ENCODE results near the gene CTDSPL.

CTDSPL gene

DNA sequence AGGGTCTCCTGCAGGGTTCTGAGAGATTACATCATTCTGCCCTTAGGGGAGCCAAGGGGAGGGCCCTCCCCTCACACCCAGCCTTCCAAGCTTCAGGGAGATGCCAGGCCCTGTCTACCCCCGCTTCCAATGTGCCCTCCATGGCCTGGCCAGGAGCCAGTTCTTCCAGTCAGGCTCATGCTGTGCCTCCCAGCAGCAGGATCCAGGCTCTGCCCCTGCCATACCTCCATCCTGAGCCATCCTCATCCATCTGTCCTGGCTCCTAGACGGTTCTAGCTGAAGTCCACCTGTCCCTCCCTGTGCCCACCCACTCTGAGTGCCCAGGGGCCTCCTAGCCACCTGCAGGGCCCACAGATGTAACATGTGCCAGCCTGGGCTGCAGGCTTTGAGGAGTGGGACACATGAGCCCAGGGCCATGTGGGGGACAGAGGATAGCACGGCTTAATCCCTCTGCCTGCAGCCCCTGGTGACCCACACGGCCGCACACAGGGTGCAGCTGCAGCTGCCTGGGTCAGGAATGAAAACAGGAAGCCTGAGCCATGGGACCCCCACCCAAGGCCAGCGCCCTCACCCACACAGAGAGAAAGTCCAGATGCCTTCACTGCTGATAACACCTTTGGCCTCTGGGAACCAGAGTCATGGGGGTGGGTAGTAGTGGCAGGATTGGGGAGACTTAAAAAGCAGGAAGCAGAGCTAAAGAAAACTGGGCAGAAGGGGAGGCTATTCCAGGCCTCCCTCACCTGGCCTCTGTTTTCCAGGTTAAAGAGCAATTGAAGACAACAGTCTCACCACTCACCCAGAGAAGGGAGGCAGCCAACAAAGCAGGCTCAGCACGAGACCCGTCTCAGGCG, 156.0 kb downstream of the CTDSPL start:
- TF ChIP-seq, protein P1, sequence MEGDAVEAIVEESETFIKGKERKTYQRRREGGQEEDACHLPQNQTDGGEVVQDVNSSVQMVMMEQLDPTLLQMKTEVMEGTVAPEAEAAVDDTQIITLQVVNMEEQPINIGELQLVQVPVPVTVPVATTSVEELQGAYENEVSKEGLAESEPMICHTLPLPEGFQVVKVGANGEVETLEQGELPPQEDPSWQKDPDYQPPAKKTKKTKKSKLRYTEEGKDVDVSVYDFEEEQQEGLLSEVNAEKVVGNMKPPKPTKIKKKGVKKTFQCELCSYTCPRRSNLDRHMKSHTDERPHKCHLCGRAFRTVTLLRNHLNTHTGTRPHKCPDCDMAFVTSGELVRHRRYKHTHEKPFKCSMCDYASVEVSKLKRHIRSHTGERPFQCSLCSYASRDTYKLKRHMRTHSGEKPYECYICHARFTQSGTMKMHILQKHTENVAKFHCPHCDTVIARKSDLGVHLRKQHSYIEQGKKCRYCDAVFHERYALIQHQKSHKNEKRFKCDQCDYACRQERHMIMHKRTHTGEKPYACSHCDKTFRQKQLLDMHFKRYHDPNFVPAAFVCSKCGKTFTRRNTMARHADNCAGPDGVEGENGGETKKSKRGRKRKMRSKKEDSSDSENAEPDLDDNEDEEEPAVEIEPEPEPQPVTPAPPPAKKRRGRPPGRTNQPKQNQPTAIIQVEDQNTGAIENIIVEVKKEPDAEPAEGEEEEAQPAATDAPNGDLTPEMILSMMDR (IDR thresholded peaks at IDR 0.05; ENCODE audit: low read depth, low read length, missing control alignments) = no peak
- in situ Hi-C loops (cut with HindIII; ENCODE audit: low sequenced_read_pairs) = no loop called here
- no peak for DNase-seq (ENCODE audit: low read depth)
- no peak overlapping the region for H3K4me3 ChIP-seq (ENCODE audit: low read depth, low read length)

DNA sequence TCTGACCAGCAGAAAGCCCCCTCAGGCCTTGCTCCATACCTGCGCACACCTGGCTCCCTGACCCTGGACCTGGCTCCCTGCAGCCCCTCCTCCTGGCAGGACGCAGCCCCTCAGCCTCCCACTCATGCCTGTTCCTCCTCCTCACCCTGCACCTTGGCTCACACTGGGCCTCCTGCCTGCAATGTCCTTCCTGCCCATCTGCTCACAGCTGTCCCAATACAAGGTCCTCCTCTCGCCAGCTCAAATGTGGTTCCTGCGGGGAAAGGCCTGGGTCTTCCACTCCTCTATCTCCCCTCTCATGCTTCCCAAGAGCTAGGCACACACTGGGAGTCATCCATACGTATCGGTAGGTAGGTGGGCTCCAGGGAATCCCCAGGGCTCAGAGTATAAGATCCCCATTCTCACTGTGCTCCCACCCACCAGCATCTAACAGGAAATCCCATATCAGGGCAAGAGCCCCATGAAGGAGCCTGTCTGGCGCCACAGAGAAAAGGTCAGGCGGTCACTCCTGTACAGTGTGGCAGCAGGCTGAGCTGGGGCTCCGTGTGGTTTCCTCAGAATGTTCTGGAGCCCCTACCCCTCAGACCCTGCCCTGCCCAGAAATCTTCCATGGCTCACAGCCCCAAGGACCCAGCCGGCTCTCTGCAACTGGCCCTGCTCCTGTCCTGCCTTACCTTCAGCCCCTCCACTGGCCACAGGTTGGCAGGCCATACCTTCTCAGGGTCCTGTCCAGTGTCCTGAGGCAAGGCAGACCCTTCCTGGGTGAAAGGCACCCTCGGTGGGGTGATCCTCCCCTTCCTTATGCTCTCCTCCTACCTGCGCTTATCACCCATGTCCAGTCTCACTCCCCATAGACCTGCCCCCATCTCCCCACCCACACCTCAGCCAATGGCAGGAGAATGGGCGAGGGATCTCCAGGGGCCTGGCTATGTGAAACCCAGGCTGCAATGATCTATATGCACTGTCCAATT, 156.9 kb downstream of the CTDSPL start:
- no peak overlapping the region for H3K4me3 ChIP-seq (ENCODE audit: low read depth, low read length)
- DNase-seq (ENCODE audit: low read depth) = no peak
- in situ Hi-C loops (cut with HindIII; ENCODE audit: low sequenced_read_pairs) = no loop called here
- TF ChIP-seq, protein P1 (IDR thresholded peaks at IDR 0.05; ENCODE audit: low read depth, low read length, missing control alignments) = no peak

DNA sequence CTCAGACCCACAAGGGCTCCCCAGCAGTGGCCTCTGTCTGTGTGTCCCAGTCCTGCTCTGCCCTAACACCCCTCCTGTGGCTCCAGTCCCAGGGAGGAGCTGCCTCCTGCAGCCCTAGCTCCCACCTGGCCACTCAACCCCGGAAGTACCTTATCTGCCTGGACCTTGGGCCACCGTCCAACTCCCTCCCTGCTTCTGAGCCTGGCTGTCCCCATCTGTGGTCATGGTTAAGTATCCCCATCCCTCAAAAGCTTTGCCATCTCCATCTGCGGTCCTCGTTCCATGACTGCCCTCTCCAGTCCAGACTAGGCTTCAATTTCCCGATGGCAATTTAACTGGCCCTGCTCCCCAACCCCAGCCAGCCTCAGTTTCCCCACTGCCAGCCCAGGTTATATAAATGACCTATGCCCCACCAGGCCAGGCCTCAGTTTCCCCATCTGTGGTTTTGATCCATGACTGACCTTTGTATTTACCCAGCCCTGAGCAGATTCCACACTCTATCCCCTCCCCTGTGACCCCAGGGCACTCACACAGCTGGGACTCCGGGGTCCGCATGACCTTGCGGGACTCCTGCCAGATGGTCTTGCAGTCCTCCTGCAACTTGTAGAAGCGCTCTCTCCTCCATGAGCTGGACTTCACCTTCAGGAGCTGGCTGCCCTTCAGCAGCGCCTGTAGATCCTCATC, 158.1 kb downstream of the CTDSPL start:
- no peak overlapping the region for H3K4me3 ChIP-seq (ENCODE audit: low read depth, low read length)
- no peak for DNase-seq (ENCODE audit: low read depth)
- in situ Hi-C loops (cut with HindIII; ENCODE audit: low sequenced_read_pairs) = no loop called here
- TF ChIP-seq, protein P1 (IDR thresholded peaks at IDR 0.05; ENCODE audit: low read depth, low read length, missing control alignments) = no peak

DNA sequence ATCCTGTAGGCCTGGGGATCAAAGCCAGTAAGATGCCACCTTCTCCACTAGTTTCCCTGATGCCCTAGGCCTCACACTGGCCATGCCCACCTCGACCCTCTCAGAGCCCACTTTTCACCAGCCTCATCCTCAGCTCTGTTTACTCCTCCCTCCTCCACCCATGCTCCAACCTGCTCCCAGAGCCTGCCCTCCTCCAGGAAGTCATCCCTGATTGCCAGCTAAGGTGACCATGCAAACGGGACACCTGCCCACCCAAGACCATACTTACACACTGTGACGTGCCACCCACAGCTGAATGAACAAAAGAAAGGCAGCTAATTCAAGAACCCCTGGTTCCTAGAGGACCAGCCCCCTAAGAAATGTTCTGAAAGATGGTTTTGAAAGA, 158.7 kb downstream of the CTDSPL start:
- H3K4me3 ChIP-seq (ENCODE audit: low read depth, low read length) = no peak overlapping the region
- TF ChIP-seq, protein P1 (IDR thresholded peaks at IDR 0.05; ENCODE audit: low read depth, low read length, missing control alignments) = no peak
- DNase-seq (ENCODE audit: low read depth) = no peak
- in situ Hi-C loops (cut with HindIII; ENCODE audit: low sequenced_read_pairs) = no loop called here

DNA sequence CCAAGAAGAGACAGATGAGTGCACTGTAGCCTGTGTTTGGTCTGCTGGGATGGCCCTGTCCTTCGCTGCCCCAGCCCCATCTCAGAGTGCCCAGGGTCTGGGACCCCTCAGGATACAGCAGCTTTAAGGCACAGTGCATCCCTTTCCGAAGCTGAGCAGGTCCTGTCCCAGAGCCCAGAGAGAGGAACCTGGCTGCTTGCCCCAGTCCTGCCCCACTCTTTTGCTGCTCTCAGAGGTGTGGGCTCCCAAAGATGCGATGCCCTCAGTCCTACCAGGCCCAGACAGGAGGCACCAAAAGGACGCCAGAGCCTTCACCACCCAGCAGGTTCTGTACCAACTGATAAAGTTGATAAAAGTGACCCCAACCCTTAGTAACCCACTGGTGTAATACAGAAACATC, 159.5 kb downstream of the CTDSPL start:
- in situ Hi-C loops (cut with HindIII; ENCODE audit: low sequenced_read_pairs) = no loop called here
- TF ChIP-seq, protein P1 (IDR thresholded peaks at IDR 0.05; ENCODE audit: low read depth, low read length, missing control alignments) = no peak
- DNase-seq (ENCODE audit: low read depth) = no peak
- H3K4me3 ChIP-seq (ENCODE audit: low read depth, low read length) = no peak overlapping the region

DNA sequence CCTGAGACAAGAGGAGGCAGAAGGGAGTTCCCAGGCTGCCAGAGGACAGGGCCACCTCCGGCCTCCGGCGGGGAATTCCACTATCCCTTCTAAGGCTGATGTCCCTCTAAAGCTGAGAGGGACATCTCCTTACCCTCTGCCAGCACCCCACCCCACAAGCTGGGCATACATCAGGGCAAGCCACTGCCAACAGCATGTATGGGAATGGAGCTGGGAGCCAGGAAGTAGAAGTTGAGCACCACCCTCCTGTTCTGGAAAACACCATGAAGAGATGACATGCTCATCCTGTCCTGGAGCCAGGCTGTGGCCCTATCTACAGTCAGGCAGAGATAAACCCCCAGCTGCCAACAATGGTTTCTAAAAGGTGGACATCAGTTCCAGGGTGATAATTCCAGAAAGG, 160.6 kb downstream of the CTDSPL start:
- no peak for DNase-seq (ENCODE audit: low read depth)
- in situ Hi-C loops (cut with HindIII; ENCODE audit: low sequenced_read_pairs) = no loop called here
- H3K4me3 ChIP-seq (ENCODE audit: low read depth, low read length) = no peak overlapping the region
- TF ChIP-seq, protein P1 (IDR thresholded peaks at IDR 0.05; ENCODE audit: low read depth, low read length, missing control alignments) = no peak
